ENCODE data around the gene PTTG1.

DNA sequence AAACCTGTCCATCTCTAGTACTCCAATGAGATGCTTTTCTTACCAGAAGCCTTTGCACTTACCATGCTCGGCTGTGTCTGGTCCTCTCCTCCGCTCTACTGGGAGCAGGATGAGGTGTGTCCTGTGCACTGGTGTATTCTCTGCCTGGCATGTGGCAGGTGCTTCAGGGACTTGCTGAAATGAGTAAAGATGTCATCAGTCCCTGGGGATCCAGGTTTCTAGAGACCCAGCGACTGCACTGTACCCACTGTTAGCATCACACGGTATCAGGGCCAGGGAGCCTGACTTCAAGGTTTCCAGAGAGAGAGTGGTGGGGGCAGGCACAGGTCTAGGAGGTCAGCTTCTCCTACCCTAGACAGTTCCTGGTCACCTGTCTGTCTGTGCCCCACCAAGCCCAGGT lies 10.5 kb downstream of the PTTG1 start:
- TF ChIP-seq, protein P1, sequence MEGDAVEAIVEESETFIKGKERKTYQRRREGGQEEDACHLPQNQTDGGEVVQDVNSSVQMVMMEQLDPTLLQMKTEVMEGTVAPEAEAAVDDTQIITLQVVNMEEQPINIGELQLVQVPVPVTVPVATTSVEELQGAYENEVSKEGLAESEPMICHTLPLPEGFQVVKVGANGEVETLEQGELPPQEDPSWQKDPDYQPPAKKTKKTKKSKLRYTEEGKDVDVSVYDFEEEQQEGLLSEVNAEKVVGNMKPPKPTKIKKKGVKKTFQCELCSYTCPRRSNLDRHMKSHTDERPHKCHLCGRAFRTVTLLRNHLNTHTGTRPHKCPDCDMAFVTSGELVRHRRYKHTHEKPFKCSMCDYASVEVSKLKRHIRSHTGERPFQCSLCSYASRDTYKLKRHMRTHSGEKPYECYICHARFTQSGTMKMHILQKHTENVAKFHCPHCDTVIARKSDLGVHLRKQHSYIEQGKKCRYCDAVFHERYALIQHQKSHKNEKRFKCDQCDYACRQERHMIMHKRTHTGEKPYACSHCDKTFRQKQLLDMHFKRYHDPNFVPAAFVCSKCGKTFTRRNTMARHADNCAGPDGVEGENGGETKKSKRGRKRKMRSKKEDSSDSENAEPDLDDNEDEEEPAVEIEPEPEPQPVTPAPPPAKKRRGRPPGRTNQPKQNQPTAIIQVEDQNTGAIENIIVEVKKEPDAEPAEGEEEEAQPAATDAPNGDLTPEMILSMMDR (conservative IDR thresholded peaks at IDR 0.05 in 1 of 2, IDR thresholded peaks at IDR 0.05 in 1 of 2; ENCODE audit: extremely low read depth in 1 of 2, insufficient read depth in 1 of 2, low read depth in 1 of 2, low read length in 2 of 2) = no peak
- TF ChIP-seq EZH2 (IDR thresholded peaks at IDR 0.05; ENCODE audit: borderline replicate concordance, low read length) = no peak
